Measurements from ENCODE around the gene ANKRD35. TPM values are rescaled to one million over a fixed set of nuclear protein-coding genes. Genes with fewer than 3 reads are reported as not detected.
"Not testable (repeated sequence)": the region's sequence is repeated elsewhere in the genome, so short reads cannot be mapped to it uniquely, and the experiment has no call there.

The ANKRD35 gene
- total RNA-seq, 3 donors from 2014 or later (not counting 1 experiment from before 2014, with no cell fraction given), result 0.14 to 0.23 (median 0.23) TPM

GRCh38 chr1:145826030-145826429 is 59.6 kb downstream of the ANKRD35 start:
- TF ChIP-seq, protein P1, sequence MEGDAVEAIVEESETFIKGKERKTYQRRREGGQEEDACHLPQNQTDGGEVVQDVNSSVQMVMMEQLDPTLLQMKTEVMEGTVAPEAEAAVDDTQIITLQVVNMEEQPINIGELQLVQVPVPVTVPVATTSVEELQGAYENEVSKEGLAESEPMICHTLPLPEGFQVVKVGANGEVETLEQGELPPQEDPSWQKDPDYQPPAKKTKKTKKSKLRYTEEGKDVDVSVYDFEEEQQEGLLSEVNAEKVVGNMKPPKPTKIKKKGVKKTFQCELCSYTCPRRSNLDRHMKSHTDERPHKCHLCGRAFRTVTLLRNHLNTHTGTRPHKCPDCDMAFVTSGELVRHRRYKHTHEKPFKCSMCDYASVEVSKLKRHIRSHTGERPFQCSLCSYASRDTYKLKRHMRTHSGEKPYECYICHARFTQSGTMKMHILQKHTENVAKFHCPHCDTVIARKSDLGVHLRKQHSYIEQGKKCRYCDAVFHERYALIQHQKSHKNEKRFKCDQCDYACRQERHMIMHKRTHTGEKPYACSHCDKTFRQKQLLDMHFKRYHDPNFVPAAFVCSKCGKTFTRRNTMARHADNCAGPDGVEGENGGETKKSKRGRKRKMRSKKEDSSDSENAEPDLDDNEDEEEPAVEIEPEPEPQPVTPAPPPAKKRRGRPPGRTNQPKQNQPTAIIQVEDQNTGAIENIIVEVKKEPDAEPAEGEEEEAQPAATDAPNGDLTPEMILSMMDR (IDR thresholded peaks at IDR 0.05), result no peak
- ATAC-seq (no peak), DNase-seq (no peak)
- Mint-ChIP-seq H3K27me3 (ENCODE audit: low read depth in 2 of 2) (no peaks in the 10 kb centered on the region), H3K9me3 (no peaks in the 10 kb centered on the region), H3K36me3 (peaks cover 36% of the 10 kb centered on the region), H3K4me3 (peak overlapping the region; percentile 97), H3K27ac (no peak overlapping the region), H3K4me1 (peaks cover 22 to 33% of the 10 kb centered on the region in 2 donors)
- Histone ChIP-seq H3K27me3 (ENCODE audit: control insufficient read depth, insufficient read depth, low read length) (no peaks in the 10 kb centered on the region), H3K9me3 (ENCODE audit: control insufficient read depth, insufficient read depth, low read length) (no peaks in the 10 kb centered on the region), H3K4me3 (ENCODE audit: low read length) (no peak overlapping the region), H3K36me3 (ENCODE audit: control insufficient read depth, insufficient read depth, low read length) (peaks cover 49% of the 10 kb centered on the region), H3K4me1 (ENCODE audit: control insufficient read depth, insufficient read depth, low read length) (peaks cover 9% of the 10 kb centered on the region), H3K27ac (ENCODE audit: low read length) (no peak overlapping the region)
- WGBS (ENCODE audit: insufficient coverage), result 100% methylated on average over 1 of the region's 2 CpGs
- intact Hi-C loops (cut with micrococcal nuclease), result no loop called here

- peaks cover 9% of the 10 kb centered on the region for H3K4me1 ChIP-seq (ENCODE audit: control insufficient read depth, insufficient read depth, low read length)
- peaks cover 28% of the 10 kb centered on the region for H3K36me3 Mint-ChIP-seq
- DNase-seq, result no peak
- no peaks in the 10 kb centered on the region for H3K9me3 ChIP-seq (ENCODE audit: control insufficient read depth, insufficient read depth, low read length)
- peaks cover 34% of the 10 kb centered on the region for H3K36me3 ChIP-seq (ENCODE audit: control insufficient read depth, insufficient read depth, low read length)
- peak overlapping the region; percentile 95 for H3K27ac Mint-ChIP-seq
- no peaks in the 10 kb centered on the region for H3K27me3 Mint-ChIP-seq (ENCODE audit: low read depth in 2 of 2)
- no peaks in the 10 kb centered on the region for H3K27me3 ChIP-seq (ENCODE audit: control insufficient read depth, insufficient read depth, low read length)
- H3K27ac ChIP-seq (ENCODE audit: low read length), result peak overlapping the region; percentile 77
- peaks cover 22 to 33% of the 10 kb centered on the region in 2 donors for H3K4me1 Mint-ChIP-seq
- 0% methylated on average over 7 of the region's 7 CpGs for WGBS (ENCODE audit: insufficient coverage)
- intact Hi-C loops (cut with micrococcal nuclease), result no loop called here
- peak overlapping the region; percentile 97 for H3K4me3 Mint-ChIP-seq
- no peaks in the 10 kb centered on the region for H3K9me3 Mint-ChIP-seq
- peak overlapping the region; percentile 90 for H3K4me3 ChIP-seq (ENCODE audit: low read length)
- TF ChIP-seq, protein P1 (IDR thresholded peaks at IDR 0.05), result no peak
- no peak for ATAC-seq
Measured at GRCh38 chr1:145824499-145824842, 61.2 kb downstream of the ANKRD35 start.

DNA sequence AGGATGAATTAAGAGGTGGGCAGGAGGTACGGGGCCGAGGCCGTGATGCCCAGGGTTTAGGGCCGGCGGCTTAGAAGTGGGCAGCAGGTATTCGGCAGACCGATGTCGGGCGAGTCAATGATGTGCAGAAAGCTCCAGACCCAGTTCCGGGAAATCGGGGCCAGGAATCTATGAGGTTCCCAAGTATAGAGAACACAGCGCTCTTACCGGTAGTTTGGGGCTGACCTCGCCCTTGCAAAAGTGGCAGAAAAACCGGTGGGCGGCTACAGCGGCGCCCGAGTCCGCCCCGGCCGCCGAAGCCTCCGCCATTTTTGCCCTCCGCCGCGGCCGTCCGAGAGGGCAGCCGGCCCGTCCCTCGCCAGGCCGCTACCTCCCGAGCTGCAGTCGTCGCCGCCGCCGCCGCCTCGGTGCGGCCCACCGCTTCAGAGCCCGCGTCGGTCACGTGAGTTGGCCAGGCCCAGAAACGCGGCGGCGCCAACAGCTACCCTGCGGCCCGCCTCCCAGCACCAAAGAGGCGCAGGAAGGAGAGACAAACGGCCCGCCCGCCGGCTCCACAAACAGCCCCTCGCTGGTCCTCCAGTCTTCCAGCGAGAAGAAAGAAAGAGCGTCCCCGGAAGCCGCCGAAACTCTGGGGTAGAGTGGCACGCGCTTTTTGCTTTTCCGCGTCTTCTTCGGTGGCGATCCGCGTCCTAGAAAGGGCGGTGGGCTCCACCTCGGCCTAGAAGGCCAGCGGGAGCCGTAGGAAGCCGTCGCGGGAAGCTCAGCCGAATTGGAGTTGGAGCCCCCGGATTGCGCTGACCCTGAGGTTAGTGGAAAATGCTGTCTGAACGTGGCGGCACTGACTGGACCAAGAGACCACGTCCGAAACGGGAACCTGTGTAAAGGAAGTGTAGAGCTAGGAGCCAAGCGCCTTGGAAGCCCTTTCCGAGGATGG is 61.8 kb downstream of the ANKRD35 start, which contains the start of the genes POLR3C and RNF115:
POLR3C (plus strand) TSS at position 636 of the 934 bp plus-strand sequence. CDS start 1,577 bp downstream, outside the sequence.
RNF115 (minus strand) TSS at position 531 of the 934 bp plus-strand sequence; CDS start at position 309, 222 bp downstream.
- Mint-ChIP-seq H3K9me3 (no peaks in the 10 kb centered on the region), H3K27me3 (ENCODE audit: low read depth in 2 of 2) (no peaks in the 10 kb centered on the region), H3K27ac (peak within 1 kb of the TSS; percentile 95), H3K36me3 (peaks cover 22% of the 10 kb centered on the region), H3K4me3 (peak within 1 kb of the TSS; percentile 97), H3K4me1 (peaks cover 22 to 33% of the 10 kb centered on the region in 2 donors)
- ATAC-seq, result peak; percentile 82 to 90 (median 89)
- TF ChIP-seq, protein P1 (IDR thresholded peaks at IDR 0.05), result no peak
- Histone ChIP-seq H3K27ac (ENCODE audit: low read length) (peak within 1 kb of the TSS; percentile 77), H3K4me3 (ENCODE audit: low read length) (peak within 1 kb of the TSS; percentile 90), H3K4me1 (ENCODE audit: control insufficient read depth, insufficient read depth, low read length) (peaks cover 9% of the 10 kb centered on the region), H3K27me3 (ENCODE audit: control insufficient read depth, insufficient read depth, low read length) (no peaks in the 10 kb centered on the region), H3K36me3 (ENCODE audit: control insufficient read depth, insufficient read depth, low read length) (peaks cover 27% of the 10 kb centered on the region), H3K9me3 (ENCODE audit: control insufficient read depth, insufficient read depth, low read length) (no peaks in the 10 kb centered on the region)
- intact Hi-C loops (cut with micrococcal nuclease), result no loop called here
- DNase-seq, result peak; percentile 74 to 93
- under 1% methylated on average over 89 of the region's 89 CpGs for WGBS (ENCODE audit: insufficient coverage)

- peaks cover 14% of the 10 kb centered on the region for H3K36me3 Mint-ChIP-seq
- H3K27ac ChIP-seq (ENCODE audit: low read length), result not testable (repeated sequence)
Measured at GRCh38 chr1:145822779-145823331, 62.8 kb downstream of the ANKRD35 start.

GRCh38 chr1:145818095-145818494 is 67.6 kb downstream of the ANKRD35 start:
- H3K4me1 Mint-ChIP-seq; H3K27me3 ChIP-seq (ENCODE audit: control insufficient read depth, insufficient read depth, low read length); intact Hi-C loops (cut with micrococcal nuclease); H3K27ac Mint-ChIP-seq; H3K4me3 Mint-ChIP-seq; H3K27me3 Mint-ChIP-seq (ENCODE audit: low read depth in 2 of 2); H3K36me3 ChIP-seq (ENCODE audit: control insufficient read depth, insufficient read depth, low read length); H3K36me3 Mint-ChIP-seq; H3K4me1 ChIP-seq (ENCODE audit: control insufficient read depth, insufficient read depth, low read length); H3K27ac ChIP-seq (ENCODE audit: low read length); H3K4me3 ChIP-seq (ENCODE audit: low read length); H3K9me3 Mint-ChIP-seq; DNase-seq; H3K9me3 ChIP-seq (ENCODE audit: control insufficient read depth, insufficient read depth, low read length): not testable (repeated sequence)
- ATAC-seq, result peak in 2 of 3 donors; percentile 14 to 29
- no CpG with 5 or more reads among the region's 6 CpGs for WGBS (ENCODE audit: insufficient coverage)

More at GRCh38 chr1:145822779-145823331, 62.8 kb downstream of the ANKRD35 start:
- H3K4me3 ChIP-seq (ENCODE audit: low read length); H3K9me3 ChIP-seq (ENCODE audit: control insufficient read depth, insufficient read depth, low read length); H3K9me3 Mint-ChIP-seq; intact Hi-C loops (cut with micrococcal nuclease); H3K27me3 ChIP-seq (ENCODE audit: control insufficient read depth, insufficient read depth, low read length); H3K4me1 ChIP-seq (ENCODE audit: control insufficient read depth, insufficient read depth, low read length); DNase-seq; H3K27me3 Mint-ChIP-seq (ENCODE audit: low read depth in 2 of 2); H3K4me3 Mint-ChIP-seq: not testable (repeated sequence)
- WGBS (ENCODE audit: insufficient coverage), result no CpG with 5 or more reads among the region's 16 CpGs
- peak; percentile 17 to 39 (median 22) for ATAC-seq
- peaks cover 17% of the 10 kb centered on the region for H3K36me3 ChIP-seq (ENCODE audit: control insufficient read depth, insufficient read depth, low read length)
- H3K4me1 Mint-ChIP-seq, result peaks cover 22 to 33% of the 10 kb centered on the region in 2 donors
- peak overlapping the region; percentile 95 for H3K27ac Mint-ChIP-seq

All from natural killer cell (primary cell).